ENCODE results near the gene PPIL6.

- TF ChIP-seq EP300 (IDR thresholded peaks at IDR 0.05) (no peak), POLR2A (IDR thresholded peaks at IDR 0.05) (no peak)
- TF ChIP-seq, protein P1, sequence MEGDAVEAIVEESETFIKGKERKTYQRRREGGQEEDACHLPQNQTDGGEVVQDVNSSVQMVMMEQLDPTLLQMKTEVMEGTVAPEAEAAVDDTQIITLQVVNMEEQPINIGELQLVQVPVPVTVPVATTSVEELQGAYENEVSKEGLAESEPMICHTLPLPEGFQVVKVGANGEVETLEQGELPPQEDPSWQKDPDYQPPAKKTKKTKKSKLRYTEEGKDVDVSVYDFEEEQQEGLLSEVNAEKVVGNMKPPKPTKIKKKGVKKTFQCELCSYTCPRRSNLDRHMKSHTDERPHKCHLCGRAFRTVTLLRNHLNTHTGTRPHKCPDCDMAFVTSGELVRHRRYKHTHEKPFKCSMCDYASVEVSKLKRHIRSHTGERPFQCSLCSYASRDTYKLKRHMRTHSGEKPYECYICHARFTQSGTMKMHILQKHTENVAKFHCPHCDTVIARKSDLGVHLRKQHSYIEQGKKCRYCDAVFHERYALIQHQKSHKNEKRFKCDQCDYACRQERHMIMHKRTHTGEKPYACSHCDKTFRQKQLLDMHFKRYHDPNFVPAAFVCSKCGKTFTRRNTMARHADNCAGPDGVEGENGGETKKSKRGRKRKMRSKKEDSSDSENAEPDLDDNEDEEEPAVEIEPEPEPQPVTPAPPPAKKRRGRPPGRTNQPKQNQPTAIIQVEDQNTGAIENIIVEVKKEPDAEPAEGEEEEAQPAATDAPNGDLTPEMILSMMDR (IDR thresholded peaks at IDR 0.05) = no peak
These were observed 47.6 kb upstream of the PPIL6 start for GRCh38 chr6:109488001-109488400.

All from gastroesophageal sphincter (tissue), 3 donors.